OCI-LY1 (cell line): ENCODE results near the gene GIGYF1.
"Not testable (repeated sequence)": the region's sequence is repeated elsewhere in the genome, so short reads cannot be mapped to it uniquely, and the experiment has no call there.

Experiments used
- H2AFZ ChIP-seq: fragments of 200-600 bp; sonication (generic), shearing (Covaris generic); 2 replicates; pipeline ENCODE4 v1.6.0; 2014; ENCODE audit warnings: antibody characterized with exemption, mild to moderate bottlenecking, low read length
- H3F3A ChIP-seq: fragments of 200-600 bp; sonication (generic), shearing (Covaris generic); 2 replicates; pipeline ENCODE4 v1.6.0; 2014; ENCODE audit warnings: mild to moderate bottlenecking, antibody characterized with exemption, low read length, moderate library complexity; ENCODE audit not compliant: insufficient read depth
- H3K27ac ChIP-seq: fragments of 200-600 bp; sonication (generic); 2 replicates; pipeline ENCODE4 v1.5.1; 2014; ENCODE audit warnings: low read length, mixed run types, mild to moderate bottlenecking, low read depth; ENCODE audit not compliant: poor library complexity, severe bottlenecking
- H3K27me3 ChIP-seq: fragments of 200-600 bp; sonication (generic); 2 replicates; pipeline ENCODE4 v1.6.0; 2014; ENCODE audit warnings: antibody characterized with exemption, mild to moderate bottlenecking, low read length, moderate library complexity; ENCODE audit not compliant: insufficient read depth
- H3K36me3 ChIP-seq: fragments of 200-600 bp; sonication (generic); 2 replicates; pipeline ENCODE4 v1.6.1; 2014; ENCODE audit warnings: mild to moderate bottlenecking, antibody characterized with exemption, low read length, moderate library complexity, mixed read lengths; ENCODE audit not compliant: insufficient read depth
- H3K4me1 ChIP-seq: fragments of 200-600 bp; sonication (generic); 2 replicates; pipeline ENCODE4 v1.5.1; 2014; ENCODE audit warnings: mild to moderate bottlenecking, low read length, moderate library complexity; ENCODE audit not compliant: insufficient read depth, severe bottlenecking
- H3K4me2 ChIP-seq: fragments of 200-600 bp; sonication (generic), shearing (Covaris generic); 2 replicates; pipeline ENCODE4 v1.6.1; 2014; ENCODE audit warnings: low read length
- H3K4me3 ChIP-seq: fragments of 200-600 bp; sonication (generic); 2 replicates; pipeline ENCODE4 v1.5.1; 2014; ENCODE audit warnings: low read length, low read depth, mild to moderate bottlenecking, mixed read lengths; ENCODE audit not compliant: poor library complexity, severe bottlenecking
- H3K79me2 ChIP-seq: fragments of 200-600 bp; shearing (Covaris generic); 2 replicates; pipeline ENCODE4 v1.6.1; 2016; ENCODE audit warnings: mixed run types, low read length, mixed read lengths; ENCODE audit not compliant: insufficient read depth
- H3K9ac ChIP-seq: fragments of 200-600 bp; sonication (generic), shearing (Covaris generic); 2 replicates; pipeline ENCODE4 v1.6.1; 2014; ENCODE audit warnings: mild to moderate bottlenecking, low read length, mixed read lengths
- H3K9me2 ChIP-seq: fragments of 200-600 bp; sonication (generic), shearing (Covaris generic); 2 replicates; pipeline ENCODE4 v1.6.1; 2014; ENCODE audit warnings: low read depth, mild to moderate bottlenecking, low read length, mixed read lengths
- H3K9me3 ChIP-seq: fragments of 200-600 bp; shearing (Covaris generic); 2 replicates; pipeline ENCODE4 v1.6.1; 2014; ENCODE audit warnings: low read length, mixed read lengths
- H4K20me1 ChIP-seq: fragments of 200-600 bp; sonication (generic), shearing (Covaris generic); 2 replicates; pipeline ENCODE4 v1.6.0; 2016; ENCODE audit warnings: mild to moderate bottlenecking, low read length; ENCODE audit not compliant: insufficient read depth
- CTCF ChIP-seq: fragments of 200-600 bp; sonication (generic), shearing (Covaris generic); IDR thresholded peaks from 2 replicates; pipeline ENCODE4 v1.5.1; 2017; ENCODE audit warnings: mild to moderate bottlenecking, antibody characterized with exemption, low read length, moderate library complexity, mixed read lengths
- EZH2 ChIP-seq: fragments of 200-600 bp; sonication (generic), shearing (Covaris generic); IDR thresholded peaks from 2 replicates; pipeline ENCODE4 v1.8.0; 2017; ENCODE audit warnings: borderline replicate concordance, mixed run types, mild to moderate bottlenecking, antibody characterized with exemption, low read length, moderate library complexity, mixed read lengths

GIGYF1 gene

GRCh38 chr7:100706672-100707311 lies 12.7 kb upstream of the GIGYF1 start:
- Histone ChIP-seq H3K4me2 (peak overlapping the region; percentile 77), H3K9me3 (no peaks in the 10 kb centered on the region), H3K9ac (peak overlapping the region; percentile 94), H3K79me2 (peaks cover 8% of the 10 kb centered on the region; the same call in 1 of the 2 replicates), H2AFZ (no peak overlapping the region), H3K27me3 (no peaks in the 10 kb centered on the region), H3F3A (no peaks in the 10 kb centered on the region), H3K9me2 (no peaks in the 10 kb centered on the region), H3K27ac (peak overlapping the region; percentile 12), H3K4me3 (peak overlapping the region; percentile 84), H3K36me3 (peaks cover 23% of the 10 kb centered on the region), H3K4me1 (peaks cover 16% of the 10 kb centered on the region), H4K20me1 (no peaks in the 10 kb centered on the region)
- no peak for TF ChIP-seq EZH2
- TF ChIP-seq CTCF: no peak

DNA sequence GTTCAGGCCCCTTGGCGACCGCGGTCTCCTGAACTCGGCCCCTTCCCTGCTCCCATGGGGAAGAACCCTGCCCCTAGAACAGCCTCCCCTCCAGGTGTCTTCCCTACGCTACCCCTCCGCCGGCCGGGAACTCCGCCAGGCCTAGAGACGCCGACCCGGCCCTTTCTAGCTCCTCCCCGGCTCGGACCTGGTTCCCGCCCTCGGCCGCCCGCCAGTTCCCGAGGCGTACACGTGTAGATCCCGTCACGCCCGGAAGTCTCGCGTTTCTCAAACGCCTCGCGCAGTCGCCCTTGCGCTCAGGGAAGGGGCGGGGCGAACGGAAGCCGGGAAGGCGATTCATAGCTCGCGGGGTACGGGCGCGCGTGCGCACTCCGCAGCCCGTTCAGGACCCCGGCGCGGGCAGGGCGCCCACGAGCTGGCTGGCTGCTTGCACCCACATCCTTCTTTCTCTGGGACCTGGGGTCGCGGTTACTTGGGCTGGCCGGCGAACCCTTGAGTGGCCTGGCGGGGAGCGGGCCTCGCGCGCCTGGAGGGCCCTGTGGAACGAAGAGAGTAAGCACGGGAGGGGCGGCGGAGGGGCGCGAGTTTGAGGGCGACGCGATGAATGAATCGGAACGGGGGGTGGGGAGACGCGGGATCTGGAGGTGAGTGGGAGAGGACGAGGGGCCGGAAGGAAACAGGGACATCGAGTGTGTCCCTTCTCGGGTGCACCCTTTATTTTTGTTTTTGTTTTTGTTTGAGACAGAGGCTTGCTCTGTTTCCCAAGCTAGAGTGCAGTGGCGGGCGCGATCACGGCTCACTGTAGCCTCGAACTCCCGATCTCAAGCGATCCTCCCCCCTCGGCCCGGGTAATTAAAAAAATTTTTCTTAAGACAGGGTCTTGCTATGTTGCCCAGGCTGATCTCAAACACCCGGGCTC lies 12.0 kb upstream of the GIGYF1 start, which contains the start of gene POP7:
TSS of gene POP7 (plus strand) at position 369 of the 919 bp plus-strand sequence. CDS start 710 bp downstream, outside the sequence.
- peaks cover 23% of the 10 kb centered on the region for H3K36me3 ChIP-seq
- TF ChIP-seq EZH2 (no peak), CTCF (no peak)
- peak within 1 kb of the TSS; percentile 94 for H3K9ac ChIP-seq
- H3F3A ChIP-seq: no peaks in the 10 kb centered on the region
- H3K9me3 ChIP-seq: no peaks in the 10 kb centered on the region
- H3K9me2 ChIP-seq: no peaks in the 10 kb centered on the region
- H4K20me1 ChIP-seq: no peaks in the 10 kb centered on the region
- H3K27me3 ChIP-seq: no peaks in the 10 kb centered on the region
- H2AFZ ChIP-seq: peak within 1 kb of the TSS; percentile 3; the same call in 1 of the 2 replicates
- peaks cover 16% of the 10 kb centered on the region for H3K4me1 ChIP-seq
- H3K27ac ChIP-seq: peak within 1 kb of the TSS; percentile 50
- H3K4me2 ChIP-seq: peak within 1 kb of the TSS; percentile 77
- H3K79me2 ChIP-seq: peaks cover 8% of the 10 kb centered on the region; the same call in 1 of the 2 replicates
- peak within 1 kb of the TSS; percentile 84 for H3K4me3 ChIP-seq

DNA sequence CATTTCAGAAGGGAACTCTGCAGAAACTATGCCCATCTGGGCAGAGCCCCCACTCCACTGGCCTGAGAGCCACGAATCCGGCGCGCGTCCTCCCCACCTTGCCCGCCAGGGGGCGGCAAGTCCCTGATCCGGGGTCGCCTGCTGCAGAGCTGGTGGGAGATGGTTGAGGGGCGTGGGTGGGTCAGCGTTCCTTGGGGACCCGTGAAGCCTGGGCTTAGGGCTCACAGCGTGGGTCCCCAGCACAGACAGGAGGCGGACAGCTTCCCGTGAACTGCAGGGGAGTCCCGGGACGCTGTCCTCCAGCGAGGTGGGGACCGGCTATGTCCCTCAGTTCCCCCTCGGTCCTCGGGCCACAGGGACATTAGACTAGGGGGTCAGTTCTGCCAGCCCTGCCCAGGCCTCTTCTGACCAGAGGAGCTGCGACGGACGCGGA lies 11.3 kb upstream of the GIGYF1 start:
- peaks cover 8% of the 10 kb centered on the region; the same call in 1 of the 2 replicates for H3K79me2 ChIP-seq
- H3K27me3 ChIP-seq: no peaks in the 10 kb centered on the region
- H3K9me3 ChIP-seq: no peaks in the 10 kb centered on the region
- H3K4me3 ChIP-seq: peak overlapping the region; percentile 84
- H3K4me1 ChIP-seq: peaks cover 16% of the 10 kb centered on the region
- no peaks in the 10 kb centered on the region for H4K20me1 ChIP-seq
- H3K9me2 ChIP-seq: no peaks in the 10 kb centered on the region
- no peak for TF ChIP-seq EZH2
- peak; percentile 98 for TF ChIP-seq CTCF
- H3F3A ChIP-seq: no peaks in the 10 kb centered on the region
- H3K9ac ChIP-seq: peak overlapping the region; percentile 94
- peak overlapping the region; percentile 50 for H3K27ac ChIP-seq
- peak overlapping the region; percentile 3; the same call in 1 of the 2 replicates for H2AFZ ChIP-seq
- H3K4me2 ChIP-seq: peak overlapping the region; percentile 77
- H3K36me3 ChIP-seq: peaks cover 23% of the 10 kb centered on the region

- H3K27me3 ChIP-seq: 0 out of 2 replicates have a peak, but pooled peaks cover 12% of the 10 kb centered on the region
- H3K9me2 ChIP-seq, H3F3A ChIP-seq, H2AFZ ChIP-seq, H3K4me1 ChIP-seq, H3K9ac ChIP-seq, H3K27ac ChIP-seq, H3K4me2 ChIP-seq, H3K9me3 ChIP-seq, H3K79me2 ChIP-seq, H3K4me3 ChIP-seq, H3K36me3 ChIP-seq, H4K20me1 ChIP-seq: not testable (repeated sequence)
Observed at GRCh38 chr7:100701089-100701488, 7.0 kb upstream of the GIGYF1 start.
